Ovary (tissue), 9 donors: ENCODE results near the gene BTBD18. TPM values are rescaled to one million over a fixed set of nuclear protein-coding genes. Genes with fewer than 3 reads are reported as not detected.
"Not testable (repeated sequence)": the region's sequence is repeated elsewhere in the genome, so short reads cannot be mapped to it uniquely, and the experiment has no call there.

Experiments
- DNase-seq, 5 donors: peaks; one replicate each; pipeline ENCODE4 v3.0.0-alpha.2; 2019 to 2020
- H3K27ac ChIP-seq, 2 donors: fragments of 200-600 bp; one replicate each; pipeline versions ENCODE4 v1.5.1 to v1.8.0; 2019 to 2022
- H3K27me3 ChIP-seq: fragments of 200-600 bp; one replicate; pipeline ENCODE4 v1.8.0; 2022
- H3K36me3 ChIP-seq: fragments of 200-600 bp; sonication (generic); one replicate; pipeline ENCODE4 v1.5.1; 2019
- H3K4me1 ChIP-seq: one replicate; pipeline ENCODE4 v1.8.1; 2013; ENCODE audit warnings: mild to moderate bottlenecking, moderate library complexity; ENCODE audit not compliant: insufficient read depth
- H3K4me3 ChIP-seq: fragments of 200-600 bp; sonication (generic); one replicate; pipeline ENCODE4 v1.5.1; 2017
- H3K9me3 ChIP-seq, 2 donors: fragments of 200-600 bp in 1 of 2; sonication (generic) in 1 of 2; one replicate each; pipeline versions ENCODE4 v1.5.1 to v1.8.1; 2013 to 2019; ENCODE audit warnings: mild to moderate bottlenecking in 1 of 2, moderate library complexity in 1 of 2
- CTCF ChIP-seq, 3 donors: fragments of 450-650 bp in 2 of 3; fragments of 200-600 bp in 1 of 3; IDR thresholded peaks; one replicate each; pipeline versions ENCODE4 v1.5.1 to v1.8.0; 2016 to 2022; ENCODE audit warnings: antibody characterized with exemption in 3 of 3, mild to moderate bottlenecking in 1 of 3
- EP300 ChIP-seq: sonication (generic); formaldehyde crosslinking; IDR thresholded peaks from one replicate; pipeline ENCODE4 v1.6.1; 2017; ENCODE audit warnings: antibody characterized with exemption
- POLR2A ChIP-seq: fragments of 450-650 bp; IDR thresholded peaks from one replicate; pipeline ENCODE4 v1.6.1; 2017; ENCODE audit warnings: antibody characterized with exemption, mild to moderate bottlenecking, moderate library complexity
- WGBS, 3 donors: extraction: QIAGEN DNeasy Blood & Tissue Kit in 1 of 3; methylation state at CpG; one replicate each; pipeline versions ENCODE4 v1.1.5 to v1.1.7; 2013 to 2017; 5-methylcytosine and 5-hydroxymethylcytosine counted together
- intact Hi-C, 4 donors: fragments of 100-400 bp; cut with DNase I; formaldehyde crosslinking; loops; one replicate each; pipeline versions ENCODE4 v1.11.0 to v1.15.1; 2022 to 2023
- polyA plus RNA-seq, 2 donors: library from polyadenylated mRNA; stranded (reverse); fragments of 200-250 nt in 1 of 2; fragments of 350-450 nt in 1 of 2; fragmentation: Illumina TruSeq in 1 of 2; extraction: RNeasy Lipid Tissue Mini Kit (QIAGEN cat#74804) in 1 of 2; gene quantifications; one replicate each; pipeline ENCODE4 v1.2.3, GENCODE V29; 2013 to 2014
- total RNA-seq, 7 donors: library from RNA; depleted of rRNA in 2 of 7; stranded (reverse); fragments of >200 nt in 2 of 7; fragmentation: NEBNext Ultra II Directional in 3 of 7; extraction: Animal tissue kit (Norgen Biotek cat#: 25700) in 3 of 7; gene quantifications; one replicate each; pipeline versions ENCODE4 v1.1.0 to v1.2.4, GENCODE V29; 2016 to 2023
- donor health status: DM: no; HTN: no; CAD: no; lungs with moderate emphysema.
- donor health status: DM: no; HTN: no; CAD: no.
- donor health status: Bipolar disorder and iron deficiency.
- donor health status: DM: yes; HTN: yes; CAD: no.
- donor health status: DM: no; HTN: no; CAD: no.
- donor health status: DM: yes; HTN: yes; CAD: no.

The BTBD18 gene
- total and polyA plus RNA-seq, 9 donors = 0.02 TPM; not detected in 8

- TF ChIP-seq EP300 (no peak), CTCF (IDR thresholded peaks at IDR 0.05) (no peak), POLR2A (peak; percentile 53)
- Histone ChIP-seq H3K9me3 (no peaks in the 10 kb centered on the region), H3K4me3 (peak within 1 kb of the TSS; percentile 92), H3K27me3 (no peaks in the 10 kb centered on the region), H3K36me3 (no peaks in the 10 kb centered on the region), H3K27ac (peak within 1 kb of the TSS in 1 of 2 donors; percentile 64), H3K4me1 (peaks cover 14% of the 10 kb centered on the region)
- DNase-seq = peak; percentile 87 to 93 (median 89)
- intact Hi-C loops = no loop called here
- WGBS, 3 donors = 0% methylated on average over 53 of the region's 53 CpGs
Measured at GRCh38 chr11:57712256-57713150, 39.1 kb downstream of the BTBD18 start, which contains the start of gene TMX2. Gene TMX2, plus strand, starts transcription at chr11:57712593. Its CDS starts 26 bp downstream, at chr11:57712619.

- intact Hi-C loops = no loop called here
- H3K4me1 ChIP-seq = peaks cover 14% of the 10 kb centered on the region
- TF ChIP-seq CTCF (IDR thresholded peaks at IDR 0.05) (no peak), POLR2A (no peak), EP300 (no peak)
- peak in 4 of 5 donors; percentile 66 to 86 (median 84) for DNase-seq
- WGBS, 3 donors = 3 to 9% (median 6%) methylated on average over 40 to 51 of the region's 51 CpGs
- no peaks in the 10 kb centered on the region for H3K27me3 ChIP-seq
- H3K4me3 ChIP-seq = peak within 1 kb of the TSS; percentile 92
- H3K9me3 ChIP-seq = no peaks in the 10 kb centered on the region
- H3K36me3 ChIP-seq = no peaks in the 10 kb centered on the region
- H3K27ac ChIP-seq = peak within 1 kb of the TSS in 1 of 2 donors; percentile 64
Measured at GRCh38 chr11:57711414-57712255, 40.0 kb downstream of the BTBD18 start, which contains the start of gene MED19. Gene MED19, minus strand, starts transcription at chr11:57712215. Its CDS starts 36 bp downstream, at chr11:57712179.

- DNase-seq = no peak
- H3K36me3 ChIP-seq = no peaks in the 10 kb centered on the region
- 90 to 96% (median 92%) methylated on average over 5 of the region's 5 CpGs for WGBS, 3 donors
- TF ChIP-seq CTCF (IDR thresholded peaks at IDR 0.05) (no peak), EP300 (no peak), POLR2A (no peak)
- H3K9me3 ChIP-seq = no peaks in the 10 kb centered on the region
- H3K27me3 ChIP-seq = no peaks in the 10 kb centered on the region
- H3K27ac ChIP-seq = no peak overlapping the region
- H3K4me1 ChIP-seq = peaks cover 14% of the 10 kb centered on the region
- intact Hi-C loops = no loop called here
- no peak overlapping the region for H3K4me3 ChIP-seq
Measured at GRCh38 chr11:57709802-57710367, 41.7 kb downstream of the BTBD18 start.

- WGBS, 3 donors = 82 to 86% (median 85%) methylated on average over 8 of the region's 8 CpGs
- H3K27ac ChIP-seq, H3K36me3 ChIP-seq, H3K9me3 ChIP-seq, DNase-seq, H3K4me1 ChIP-seq, H3K27me3 ChIP-seq, H3K4me3 ChIP-seq, intact Hi-C loops: not testable (repeated sequence)
Measured at GRCh38 chr11:57705432-57705831, 46.2 kb downstream of the BTBD18 start.
